Measurements from ENCODE around the gene BAZ2B.
A peak's percentile ranks its signal among the peaks of the same experiment; 100 is the strongest.

DNA sequence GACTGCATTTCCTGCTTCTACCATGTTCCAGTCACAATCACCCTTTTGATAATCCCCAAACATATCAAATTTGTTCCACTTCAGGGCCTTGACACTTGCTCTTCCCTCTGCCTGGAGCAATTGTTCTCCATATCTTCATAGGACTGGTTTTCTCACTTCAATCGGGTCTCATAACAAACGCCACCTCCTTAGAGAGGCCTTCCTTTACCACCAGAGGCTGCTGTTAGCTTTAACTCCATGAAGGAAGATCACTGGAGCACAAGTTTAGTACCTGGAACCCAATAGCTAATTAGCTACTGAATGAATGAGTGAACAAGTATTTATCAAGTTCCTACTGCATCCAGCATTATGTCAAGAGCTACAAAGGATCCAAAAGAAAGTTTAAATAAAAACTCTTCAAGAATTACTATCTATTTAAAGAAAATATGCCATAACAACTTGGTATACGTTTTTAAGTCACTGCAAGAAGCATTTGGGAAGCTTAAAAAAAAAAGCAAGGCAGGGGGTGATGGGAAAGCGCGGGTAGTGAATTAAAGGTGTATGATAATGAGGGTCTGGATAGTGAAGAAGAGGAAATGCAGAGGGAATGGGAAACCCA is 58.8 kb downstream of the BAZ2B start:
- TF ChIP-seq, protein P1, sequence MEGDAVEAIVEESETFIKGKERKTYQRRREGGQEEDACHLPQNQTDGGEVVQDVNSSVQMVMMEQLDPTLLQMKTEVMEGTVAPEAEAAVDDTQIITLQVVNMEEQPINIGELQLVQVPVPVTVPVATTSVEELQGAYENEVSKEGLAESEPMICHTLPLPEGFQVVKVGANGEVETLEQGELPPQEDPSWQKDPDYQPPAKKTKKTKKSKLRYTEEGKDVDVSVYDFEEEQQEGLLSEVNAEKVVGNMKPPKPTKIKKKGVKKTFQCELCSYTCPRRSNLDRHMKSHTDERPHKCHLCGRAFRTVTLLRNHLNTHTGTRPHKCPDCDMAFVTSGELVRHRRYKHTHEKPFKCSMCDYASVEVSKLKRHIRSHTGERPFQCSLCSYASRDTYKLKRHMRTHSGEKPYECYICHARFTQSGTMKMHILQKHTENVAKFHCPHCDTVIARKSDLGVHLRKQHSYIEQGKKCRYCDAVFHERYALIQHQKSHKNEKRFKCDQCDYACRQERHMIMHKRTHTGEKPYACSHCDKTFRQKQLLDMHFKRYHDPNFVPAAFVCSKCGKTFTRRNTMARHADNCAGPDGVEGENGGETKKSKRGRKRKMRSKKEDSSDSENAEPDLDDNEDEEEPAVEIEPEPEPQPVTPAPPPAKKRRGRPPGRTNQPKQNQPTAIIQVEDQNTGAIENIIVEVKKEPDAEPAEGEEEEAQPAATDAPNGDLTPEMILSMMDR (IDR thresholded peaks at IDR 0.05 in 2 of 3, conservative IDR thresholded peaks at IDR 0.05 in 1 of 3; ENCODE audit: borderline replicate concordance in 1 of 3, insufficient read depth in 1 of 3, low read depth in 2 of 3, low read length in 2 of 3): peak; percentile 53 to 64 (median 59); a peak in 5 of 6 replicates
- TF ChIP-seq POLR2AphosphoS5 (IDR thresholded peaks at IDR 0.05; ENCODE audit: low read depth, low read length) (no peak), POLR2A (IDR thresholded peaks at IDR 0.05; ENCODE audit: borderline replicate concordance, extremely low read depth, insufficient read depth, insufficient read length) (no peak), SRF (IDR thresholded peaks at IDR 0.05; ENCODE audit: low read depth) (no peak), CEBPB (IDR thresholded peaks at IDR 0.05; ENCODE audit: low read depth) (no peak)
